ENCODE results near the gene FNDC3B.

The FNDC3B gene

DNA sequence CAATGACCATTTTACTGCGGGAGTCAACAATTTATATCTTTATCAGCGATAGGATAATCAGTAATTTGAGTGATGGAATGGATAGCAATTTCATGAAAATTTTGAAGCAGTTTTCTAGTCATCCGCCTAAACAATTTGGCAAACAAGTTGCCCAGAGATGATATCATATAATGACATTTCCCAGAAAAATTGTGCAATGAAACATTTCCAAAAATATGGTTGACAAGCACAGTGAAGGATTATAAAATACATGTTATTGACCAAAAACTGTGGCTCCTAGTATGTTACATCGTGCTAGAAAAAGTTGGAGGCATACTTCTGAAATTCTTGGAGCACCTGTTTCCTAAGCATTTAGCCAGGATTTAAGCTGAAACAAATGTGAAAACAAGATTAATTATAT, 263.8 kb downstream of the FNDC3B start:
- Histone ChIP-seq H3K4me3 (ENCODE audit: low read length) (no peak overlapping the region), H3K36me3 (replicated peaks; ENCODE audit: insufficient read depth, low read length) (peaks cover 7% of the 10 kb centered on the region; the same call in 1 of the 2 replicates), H3K9me2 (replicated peaks; ENCODE audit: insufficient read depth, low read length) (no peaks in the 10 kb centered on the region)

DNA sequence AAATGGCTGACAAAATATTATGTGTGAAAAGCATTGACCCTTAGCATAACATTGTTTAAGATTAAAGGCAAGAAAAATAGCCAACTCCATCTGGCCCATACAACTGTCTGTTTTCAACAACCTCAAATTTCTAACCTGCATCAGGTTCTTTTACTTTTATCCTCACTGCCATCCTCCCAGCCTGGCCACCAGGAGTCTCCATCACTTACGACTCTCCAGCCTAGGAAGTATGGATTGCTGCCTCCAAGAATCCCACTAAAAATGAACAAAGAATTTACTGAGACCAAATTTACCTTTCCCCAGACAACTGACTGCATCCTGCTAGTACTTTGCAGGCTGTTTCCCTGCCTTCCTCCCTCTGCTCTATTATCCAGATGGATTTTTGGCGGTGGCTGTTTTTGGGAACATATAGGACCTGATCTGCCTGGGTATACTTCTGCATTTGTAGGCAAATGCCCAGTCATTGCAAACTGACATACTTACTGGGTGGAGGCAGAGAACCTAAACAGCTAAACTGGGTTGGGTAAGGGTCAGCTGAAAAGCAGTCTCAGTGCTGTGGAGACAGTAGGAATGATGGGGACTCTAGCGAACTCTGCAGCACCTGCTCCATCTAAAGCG, 264.7 kb downstream of the FNDC3B start:
- Histone ChIP-seq H3F3A (ENCODE audit: insufficient read depth, low read length) (no peaks in the 10 kb centered on the region), H3K4me2 (ENCODE audit: low read depth, low read length) (no peak overlapping the region), H3K36me3 (replicated peaks; ENCODE audit: insufficient read depth, low read length) (peaks cover 7% of the 10 kb centered on the region; the same call in 1 of the 2 replicates), H3K4me1 (ENCODE audit: low read length) (no peaks in the 10 kb centered on the region), H3K27ac (ENCODE audit: low read length) (no peak overlapping the region), H3K4me3 (ENCODE audit: low read length) (no peak overlapping the region), H3K27me3 (replicated peaks; ENCODE audit: insufficient read depth, low read length) (no peaks in the 10 kb centered on the region), H3K9me2 (replicated peaks; ENCODE audit: insufficient read depth, low read length) (no peaks in the 10 kb centered on the region), H3K9me3 (replicated peaks; ENCODE audit: insufficient read depth, low read length) (no peaks in the 10 kb centered on the region), H3K9ac (ENCODE audit: low read length) (no peak overlapping the region), H4K20me1 (ENCODE audit: insufficient read depth, low read length) (no peaks in the 10 kb centered on the region; the same call in 1 of the 2 replicates), H3K79me2 (ENCODE audit: low read length) (no peaks in the 10 kb centered on the region), H2AFZ (ENCODE audit: low read length) (no peak overlapping the region)
- TF ChIP-seq EZH2phosphoT487 (IDR thresholded peaks at IDR 0.05; ENCODE audit: low read length) (no peak), EZH2 (optimal IDR thresholded peaks at IDR 0.05; ENCODE audit: low read depth, low read length) (no peak)
- TF ChIP-seq, protein P1, sequence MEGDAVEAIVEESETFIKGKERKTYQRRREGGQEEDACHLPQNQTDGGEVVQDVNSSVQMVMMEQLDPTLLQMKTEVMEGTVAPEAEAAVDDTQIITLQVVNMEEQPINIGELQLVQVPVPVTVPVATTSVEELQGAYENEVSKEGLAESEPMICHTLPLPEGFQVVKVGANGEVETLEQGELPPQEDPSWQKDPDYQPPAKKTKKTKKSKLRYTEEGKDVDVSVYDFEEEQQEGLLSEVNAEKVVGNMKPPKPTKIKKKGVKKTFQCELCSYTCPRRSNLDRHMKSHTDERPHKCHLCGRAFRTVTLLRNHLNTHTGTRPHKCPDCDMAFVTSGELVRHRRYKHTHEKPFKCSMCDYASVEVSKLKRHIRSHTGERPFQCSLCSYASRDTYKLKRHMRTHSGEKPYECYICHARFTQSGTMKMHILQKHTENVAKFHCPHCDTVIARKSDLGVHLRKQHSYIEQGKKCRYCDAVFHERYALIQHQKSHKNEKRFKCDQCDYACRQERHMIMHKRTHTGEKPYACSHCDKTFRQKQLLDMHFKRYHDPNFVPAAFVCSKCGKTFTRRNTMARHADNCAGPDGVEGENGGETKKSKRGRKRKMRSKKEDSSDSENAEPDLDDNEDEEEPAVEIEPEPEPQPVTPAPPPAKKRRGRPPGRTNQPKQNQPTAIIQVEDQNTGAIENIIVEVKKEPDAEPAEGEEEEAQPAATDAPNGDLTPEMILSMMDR (IDR thresholded peaks at IDR 0.05; ENCODE audit: low read length), result no peak
- no peak for DNase-seq

More for the DNA sequence above, 263.8 kb downstream of the FNDC3B start:
- Histone ChIP-seq H3K9ac (ENCODE audit: low read length) (no peak overlapping the region), H3F3A (ENCODE audit: insufficient read depth, low read length) (no peaks in the 10 kb centered on the region), H3K9me3 (replicated peaks; ENCODE audit: insufficient read depth, low read length) (no peaks in the 10 kb centered on the region), H2AFZ (ENCODE audit: low read length) (no peak overlapping the region), H4K20me1 (ENCODE audit: insufficient read depth, low read length) (no peaks in the 10 kb centered on the region; the same call in 1 of the 2 replicates), H3K4me2 (ENCODE audit: low read depth, low read length) (no peak overlapping the region), H3K4me1 (ENCODE audit: low read length) (no peaks in the 10 kb centered on the region), H3K27me3 (replicated peaks; ENCODE audit: insufficient read depth, low read length) (no peaks in the 10 kb centered on the region), H3K27ac (ENCODE audit: low read length) (no peak overlapping the region), H3K79me2 (ENCODE audit: low read length) (no peaks in the 10 kb centered on the region)
- no peak for DNase-seq
- no peak for TF ChIP-seq EZH2phosphoT487 (IDR thresholded peaks at IDR 0.05; ENCODE audit: low read length)
- TF ChIP-seq, protein P1 (IDR thresholded peaks at IDR 0.05; ENCODE audit: low read length), result no peak
- no peak for TF ChIP-seq EZH2 (optimal IDR thresholded peaks at IDR 0.05; ENCODE audit: low read depth, low read length)

DNA sequence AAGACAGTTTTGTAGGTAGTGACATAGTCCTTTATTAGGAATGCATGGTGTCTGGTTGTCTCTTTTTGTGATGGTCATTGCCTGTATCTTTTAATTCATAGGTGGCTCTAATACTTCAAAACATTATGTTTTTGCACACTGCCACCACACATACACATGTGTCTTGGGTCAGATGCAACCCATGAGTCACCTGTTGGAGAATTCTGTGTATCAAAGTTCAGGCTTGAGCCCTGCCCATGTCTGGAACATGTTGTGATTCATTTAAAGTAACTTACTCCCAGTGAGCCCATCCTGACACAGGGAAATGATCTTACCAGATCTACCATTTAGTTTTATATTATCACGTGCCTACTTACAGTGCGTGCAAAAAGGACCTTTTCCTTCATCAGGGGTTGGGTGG, 266.2 kb downstream of the FNDC3B start:
- Histone ChIP-seq H4K20me1 (ENCODE audit: insufficient read depth, low read length) (no peaks in the 10 kb centered on the region; the same call in 1 of the 2 replicates), H3K27me3 (replicated peaks; ENCODE audit: insufficient read depth, low read length) (no peaks in the 10 kb centered on the region), H3K27ac (ENCODE audit: low read length) (no peak overlapping the region), H3K36me3 (replicated peaks; ENCODE audit: insufficient read depth, low read length) (peaks cover 14% of the 10 kb centered on the region), H2AFZ (ENCODE audit: low read length) (no peak overlapping the region), H3F3A (ENCODE audit: insufficient read depth, low read length) (no peaks in the 10 kb centered on the region), H3K9me3 (replicated peaks; ENCODE audit: insufficient read depth, low read length) (no peaks in the 10 kb centered on the region), H3K79me2 (ENCODE audit: low read length) (no peaks in the 10 kb centered on the region), H3K9ac (ENCODE audit: low read length) (no peak overlapping the region), H3K4me3 (ENCODE audit: low read length) (no peak overlapping the region), H3K4me1 (ENCODE audit: low read length) (no peaks in the 10 kb centered on the region), H3K4me2 (ENCODE audit: low read depth, low read length) (no peak overlapping the region), H3K9me2 (replicated peaks; ENCODE audit: insufficient read depth, low read length) (no peaks in the 10 kb centered on the region)
- DNase-seq, result no peak
- TF ChIP-seq EZH2 (optimal IDR thresholded peaks at IDR 0.05; ENCODE audit: low read depth, low read length) (no peak), EZH2phosphoT487 (IDR thresholded peaks at IDR 0.05; ENCODE audit: low read length) (no peak)
- TF ChIP-seq, protein P1 (IDR thresholded peaks at IDR 0.05; ENCODE audit: low read length), result no peak
